T-helper 2 cell treated with Interferon-gamma antibody and Interleukin-4, amounts not matched to agents 100 ng/mL and 5 ng/mL, for 36 hours (primary cell): ENCODE data around the gene TGFBR2. TPM values are rescaled to one million over a fixed set of nuclear protein-coding genes. Genes with fewer than 3 reads are reported as not detected.

Experiments
- intact Hi-C: fragments of 100-400 bp; cut with micrococcal nuclease; formaldehyde crosslinking; loops from one replicate; pipeline ENCODE4 v1.15.1; 2023
- total RNA-seq: library from RNA; stranded (reverse); gene quantifications from 2 replicates; pipeline ENCODE4 v1.2.3, GENCODE V29; 2022

Gene TGFBR2
- total RNA-seq, 1 donor from 2014 or later: 44.2 TPM

- intact Hi-C loops: loop anchor here (5.0 kb wide), 1 partner anchor 36 kb away; no protein-coding TSS in a partner anchor
Measured at GRCh38 chr3:30668051-30668609, 61.7 kb downstream of the TGFBR2 start.

- intact Hi-C loops: loop anchor here (5.0 kb wide), 1 partner anchor 37 kb away; no protein-coding TSS in a partner anchor
Measured at GRCh38 chr3:30669360-30669934, 63.0 kb downstream of the TGFBR2 start.

GRCh38 chr3:30670292-30670691, 63.9 kb downstream of the TGFBR2 start:
- intact Hi-C loops: no loop called here

- intact Hi-C loops: no loop called here
Measured at GRCh38 chr3:30671527-30672286, 65.3 kb downstream of the TGFBR2 start.

- intact Hi-C loops: no loop called here
Measured at GRCh38 chr3:30672287-30672735, 65.9 kb downstream of the TGFBR2 start.

- intact Hi-C loops: no loop called here
Measured at GRCh38 chr3:30672959-30673358, 66.6 kb downstream of the TGFBR2 start.

GRCh38 chr3:30673425-30674341, 67.3 kb downstream of the TGFBR2 start:
- intact Hi-C loops: no loop called here

- intact Hi-C loops: no loop called here
Measured at GRCh38 chr3:30675006-30675405, 68.6 kb downstream of the TGFBR2 start.

- intact Hi-C loops: no loop called here
Measured at GRCh38 chr3:30675774-30676173, 69.4 kb downstream of the TGFBR2 start.

- intact Hi-C loops: no loop called here
Measured at GRCh38 chr3:30676424-30677346, 70.3 kb downstream of the TGFBR2 start.

GRCh38 chr3:30677347-30677685, 70.9 kb downstream of the TGFBR2 start:
- intact Hi-C loops: no loop called here

GRCh38 chr3:30679045-30679444, 72.6 kb downstream of the TGFBR2 start:
- intact Hi-C loops: no loop called here

GRCh38 chr3:30680789-30681648, 74.6 kb downstream of the TGFBR2 start:
- intact Hi-C loops: loop anchor here (2.0 kb wide), 1 partner anchor 14 kb away; no protein-coding TSS in a partner anchor

- intact Hi-C loops: loop anchor here (2.0 kb wide), 1 partner anchor 15 kb away; no protein-coding TSS in a partner anchor
Measured at GRCh38 chr3:30681649-30682211, 75.3 kb downstream of the TGFBR2 start.

GRCh38 chr3:30682434-30683155, 76.2 kb downstream of the TGFBR2 start:
- intact Hi-C loops: no loop called here

- intact Hi-C loops: no loop called here
Measured at GRCh38 chr3:30683769-30684168, 77.4 kb downstream of the TGFBR2 start.

- intact Hi-C loops: no loop called here
Measured at GRCh38 chr3:30684356-30684755, 78.0 kb downstream of the TGFBR2 start.

- intact Hi-C loops: no loop called here
Measured at GRCh38 chr3:30685267-30685667, 78.9 kb downstream of the TGFBR2 start.
